ENCODE results near the gene SCUBE1. TPM values are rescaled to one million over a fixed set of nuclear protein-coding genes. Genes with fewer than 3 reads are reported as not detected.

Gene SCUBE1
- total RNA-seq, 1 experiment from 2014 or later: 3.9 TPM

- no peaks in the 10 kb centered on the region for H3K79me2 ChIP-seq (ENCODE audit: insufficient read depth, low read length)
- no TSS peak for BruUV-seq (replicated peaks)
- CTCF ChIA-PET: interaction anchor here (1.3 to 3.2 kb wide), 3 partner anchors 38 to 117 kb away, joined by 5 to 15 read pairs (median 8); no protein-coding TSS in a partner anchor
- H3K4me3 ChIP-seq (replicated peaks in 1 of 2; ENCODE audit: low read depth in 1 of 2, low read length in 2 of 2): no peak overlapping the region
- H3K36me3 ChIP-seq (ENCODE audit: control insufficient read depth in 1 of 2, insufficient read depth in 2 of 2, low read length in 2 of 2): no peaks in the 10 kb centered on the region
- no peak overlapping the region for H3K9ac ChIP-seq (ENCODE audit: low read length)
- no peaks in the 10 kb centered on the region for H3K9me3 ChIP-seq (ENCODE audit: control insufficient read depth in 1 of 2, insufficient read depth in 1 of 2, low read depth in 1 of 2, low read length in 2 of 2)
- H2AFZ ChIP-seq (ENCODE audit: low read depth, low read length, poor library complexity, severe bottlenecking): no peak overlapping the region
- H3K9me2 ChIP-seq (ENCODE audit: insufficient read depth): no peaks in the 10 kb centered on the region
- no peak for TF ChIP-seq SRF (IDR thresholded peaks at IDR 0.05; ENCODE audit: low read depth)
- no peak for TF ChIP-seq RAD21 (IDR thresholded peaks at IDR 0.05; ENCODE audit: low read depth)
- no peak for TF ChIP-seq EZH2 (IDR thresholded peaks at IDR 0.05)
- TF ChIP-seq FOSL1 (IDR thresholded peaks at IDR 0.05; ENCODE audit: low read depth): no peak
- TF ChIP-seq SP1 (IDR thresholded peaks at IDR 0.05; ENCODE audit: low read depth): no peak
- no peak for TF ChIP-seq ELF1 (IDR thresholded peaks at IDR 0.05; ENCODE audit: borderline replicate concordance, low read depth)
- TF ChIP-seq POLR2AphosphoS5 (IDR thresholded peaks at IDR 0.05; ENCODE audit: low read depth, low read length): no peak
- no peak for TF ChIP-seq EGR1 (IDR thresholded peaks at IDR 0.05; ENCODE audit: low read depth)
- TF ChIP-seq POLR2A (IDR thresholded peaks at IDR 0.05; ENCODE audit: borderline replicate concordance, extremely low read depth, insufficient read depth, insufficient read length): no peak
- no peak for TF ChIP-seq ZFX (IDR thresholded peaks at IDR 0.05)
- TF ChIP-seq ZNF274 (IDR thresholded peaks at IDR 0.05; ENCODE audit: low read depth, low read length): no peak
- no peak for TF ChIP-seq YY1 (IDR thresholded peaks at IDR 0.05; ENCODE audit: extremely low read depth, insufficient replicate concordance, low read depth, low read length)
- TF ChIP-seq CBX3 (IDR thresholded peaks at IDR 0.05; ENCODE audit: low read depth): no peak
- no peak for TF ChIP-seq ATF3 (IDR thresholded peaks at IDR 0.05)
- TF ChIP-seq EZH2phosphoT487 (IDR thresholded peaks at IDR 0.05; ENCODE audit: borderline replicate concordance): no peak
- no peak overlapping the region for H3K27ac ChIP-seq (ENCODE audit: low read depth, low read length)
- ATAC-seq (no peak), DNase-seq (ENCODE audit: low read depth, low spot score) (no peak)
- H4K20me1 ChIP-seq (ENCODE audit: insufficient read depth): no peaks in the 10 kb centered on the region
- intact Hi-C loops (cut with micrococcal nuclease): loop anchor here (2.0 to 10.0 kb wide), 2 partner anchors 39 to 1355 kb away; no protein-coding TSS in a partner anchor
- H3K27me3 ChIP-seq (ENCODE audit: insufficient read depth, low read length): no peaks in the 10 kb centered on the region
- POLR2A ChIA-PET: no interaction called here
- peaks cover 2 to 13% of the 10 kb centered on the region in 2 experiments for H3K4me1 ChIP-seq (ENCODE audit: control insufficient read depth in 1 of 2, insufficient read depth in 2 of 2, low read length in 2 of 2)
- H3K4me2 ChIP-seq (ENCODE audit: low read length): no peak overlapping the region
- RAD21 ChIA-PET (ENCODE audit: low non-redundant PET in 1 of 2, low total read pairs in 2 of 2, uncharacterized antibody in 2 of 2, unreplicated experiment in 2 of 2): interaction anchor here in 1 of 2 experiments (1.0 kb wide), 1 partner anchor 77 kb away, joined by 3 read pairs; no protein-coding TSS in a partner anchor
These were observed 73.5 kb downstream of the SCUBE1 start for GRCh38 chr22:43269646-43270045.

All from HCT116 (cell line).